ENCODE measurements around the gene ARHGEF2.

Gene ARHGEF2

GRCh38 chr1:155978325-155978972, at the start of gene ARHGEF2:
Gene ARHGEF2, minus strand, starts transcription at chr1:155978547. Its CDS starts 120 bp downstream, at chr1:155978427.
- DNase-seq (ENCODE audit: low read depth in 3 of 3): peak; percentile 56 to 80 (median 70)

GRCh38 chr1:156026588-156026987, 48.2 kb upstream of the ARHGEF2 start:
- DNase-seq (ENCODE audit: low read depth in 3 of 3): no peak

- peak in 2 of 3 donors; percentile 13 to 17 for DNase-seq (ENCODE audit: low read depth in 3 of 3)
These were observed 47.5 kb upstream of the ARHGEF2 start for GRCh38 chr1:156025876-156026275.

- no peak for DNase-seq (ENCODE audit: low read depth in 3 of 3)
These were observed 46.5 kb upstream of the ARHGEF2 start for GRCh38 chr1:156024801-156025200.

- DNase-seq (ENCODE audit: low read depth in 3 of 3): no peak
These were observed 43.6 kb upstream of the ARHGEF2 start for GRCh38 chr1:156021954-156022353.

GRCh38 chr1:156021093-156021428, 42.7 kb upstream of the ARHGEF2 start:
- DNase-seq (ENCODE audit: low read depth in 3 of 3): no peak

GRCh38 chr1:156020293-156021092, 42.1 kb upstream of the ARHGEF2 start, which contains the start of gene SSR2:
Gene SSR2, minus strand, starts transcription at chr1:156020951. Its CDS starts 784 bp downstream, at chr1:156020167.
- DNase-seq (ENCODE audit: low read depth in 3 of 3): peak; percentile 72 to 83 (median 77)

- no peak for DNase-seq (ENCODE audit: low read depth in 3 of 3)
These were observed 41.6 kb upstream of the ARHGEF2 start for GRCh38 chr1:156019946-156020292.

- DNase-seq (ENCODE audit: low read depth in 3 of 3): no peak
These were observed 36.5 kb upstream of the ARHGEF2 start for GRCh38 chr1:156014829-156015228.

GRCh38 chr1:156012051-156012817, 33.9 kb upstream of the ARHGEF2 start:
- no peak for DNase-seq (ENCODE audit: low read depth in 3 of 3)

- DNase-seq (ENCODE audit: low read depth in 3 of 3): no peak
These were observed 31.1 kb upstream of the ARHGEF2 start for GRCh38 chr1:156009404-156009803.

- no peak for DNase-seq (ENCODE audit: low read depth in 3 of 3)
These were observed 28.5 kb upstream of the ARHGEF2 start for GRCh38 chr1:156006666-156007376.

- no peak for DNase-seq (ENCODE audit: low read depth in 3 of 3)
These were observed 26.7 kb upstream of the ARHGEF2 start for GRCh38 chr1:156004843-156005584.

- no peak for DNase-seq (ENCODE audit: low read depth in 3 of 3)
These were observed 25.5 kb upstream of the ARHGEF2 start for GRCh38 chr1:156003923-156004188.

GRCh38 chr1:156002188-156002911, 24.0 kb upstream of the ARHGEF2 start:
- no peak for DNase-seq (ENCODE audit: low read depth in 3 of 3)

- DNase-seq (ENCODE audit: low read depth in 3 of 3): no peak
These were observed 23.4 kb upstream of the ARHGEF2 start for GRCh38 chr1:156001662-156002171.

- DNase-seq (ENCODE audit: low read depth in 3 of 3): no peak
These were observed 22.8 kb upstream of the ARHGEF2 start for GRCh38 chr1:156001021-156001661.

- DNase-seq (ENCODE audit: low read depth in 3 of 3): no peak
These were observed 21.6 kb upstream of the ARHGEF2 start for GRCh38 chr1:155999964-156000363.

- no peak for DNase-seq (ENCODE audit: low read depth in 3 of 3)
These were observed 17.8 kb upstream of the ARHGEF2 start for GRCh38 chr1:155996166-155996565.

GRCh38 chr1:155993595-155993994, 15.2 kb upstream of the ARHGEF2 start:
- no peak for DNase-seq (ENCODE audit: low read depth in 3 of 3)
